HEK293 (cell line): ENCODE data around the gene NFAT5.

Experiments used
- CTCF ChIA-PET: fragments of 350-600 bp; formaldehyde crosslinking; extraction: SDS; loops from one replicate; lab custom pipeline; 2021; ENCODE audit warnings: antibody characterized with exemption; lab: Yijun Ruan, JAX
- POLR2A ChIA-PET: fragments of 300-600 bp; formaldehyde crosslinking; extraction: SDS; loops from one replicate; lab custom pipeline; 2020; ENCODE audit warnings: antibody characterized with exemption, inconsistent platforms; lab: Yijun Ruan, JAX
- H3K27ac ChIP-seq: fragments of 200-500 bp; sonication (Bioruptor generic); 2 replicates; pipeline ENCODE4 v1.5.1; 2014; ENCODE audit warnings: low read depth, low read length, control low read depth, inconsistent platforms; ENCODE audit errors: extremely low read depth
- H3K36me3 ChIP-seq, 2 experiments: fragments of 200-500 bp in 1 of 2; sonication (Bioruptor generic) in 1 of 2; 1 replicate in 1 of 2; 2 replicates in 1 of 2; pipeline ENCODE4 v1.5.1; 2014 to 2017; ENCODE audit warnings: inconsistent platforms in 2 of 2, low read length in 2 of 2; ENCODE audit not compliant: control insufficient read depth in 2 of 2, insufficient read depth in 1 of 2
- H3K4me1 ChIP-seq: fragments of 200-500 bp; sonication (Bioruptor generic); 2 replicates; pipeline ENCODE4 v1.5.1; 2014; ENCODE audit warnings: mild to moderate bottlenecking, low read length, inconsistent platforms; ENCODE audit not compliant: control insufficient read depth, insufficient read depth
- H3K4me3 ChIP-seq: 2 replicates; pipeline ENCODE4 v1.5.1; 2011; ENCODE audit warnings: low read depth, mild to moderate bottlenecking, control low read depth, low read length, moderate library complexity
- H3K9me3 ChIP-seq: fragments of 200-500 bp; sonication (Bioruptor generic); 2 replicates; pipeline ENCODE4 v1.5.1; 2014; ENCODE audit warnings: low read depth, low read length, inconsistent platforms; ENCODE audit not compliant: control insufficient read depth, insufficient read depth
- HOXA7 ChIP-seq: sonication (generic); formaldehyde crosslinking; IDR thresholded peaks from 2 replicates; pipeline ENCODE4 v1.8.1; 2022; ENCODE audit warnings: missing genetic modification reagents, borderline replicate concordance
- HOXD13 ChIP-seq: sonication (generic); formaldehyde crosslinking; IDR thresholded peaks from 2 replicates; pipeline ENCODE4 v1.8.0; 2022; ENCODE audit warnings: missing genetic modification reagents, borderline replicate concordance
- KLF16 ChIP-seq: fragments of 450-650 bp; formaldehyde crosslinking; IDR thresholded peaks from 2 replicates; pipeline ENCODE4 v1.5.1; 2017; ENCODE audit warnings: missing biosample characterization, missing genetic modification characterization
- KLF9 ChIP-seq: fragments of 450-650 bp; formaldehyde crosslinking; IDR thresholded peaks from 2 replicates; pipeline ENCODE4 v1.5.1; 2016; ENCODE audit warnings: missing biosample characterization, missing genetic modification characterization, low read depth
- MEIS1 ChIP-seq: sonication (generic); formaldehyde crosslinking; IDR thresholded peaks from 2 replicates; pipeline ENCODE4 v1.8.1; 2022; ENCODE audit warnings: missing genetic modification reagents, mild to moderate bottlenecking, borderline replicate concordance
- PRDM1 ChIP-seq: fragments of 450-650 bp; formaldehyde crosslinking; IDR thresholded peaks from 2 replicates; pipeline ENCODE4; 2016; ENCODE audit warnings: missing biosample characterization, missing genetic modification characterization
- PRDM10 ChIP-seq: fragments of 450-650 bp; formaldehyde crosslinking; IDR thresholded peaks from 2 replicates; pipeline ENCODE4 v1.5.1; 2016; ENCODE audit warnings: missing biosample characterization, missing genetic modification characterization
- REPIN1 ChIP-seq: fragments of 450-650 bp; formaldehyde crosslinking; IDR thresholded peaks from 2 replicates; pipeline ENCODE4 v1.5.1; 2017; ENCODE audit warnings: missing biosample characterization, missing genetic modification characterization, low read depth
- SALL2 ChIP-seq: fragments of 450-650 bp; formaldehyde crosslinking; IDR thresholded peaks from 2 replicates; pipeline ENCODE4 v1.5.0; 2017; ENCODE audit warnings: missing biosample characterization, mild to moderate bottlenecking, missing genetic modification characterization, borderline replicate concordance
- TCF7L2 ChIP-seq: IDR thresholded peaks from 2 replicates; pipeline ENCODE4 v1.6.1; 2011; ENCODE audit warnings: low read depth, mild to moderate bottlenecking, inconsistent platforms, low read length, moderate library complexity, borderline replicate concordance
- YY1 ChIP-seq: fragments of 450-650 bp; formaldehyde crosslinking; IDR thresholded peaks from 2 replicates; pipeline ENCODE4 v1.5.1; 2018; ENCODE audit warnings: missing biosample characterization, missing genetic modification characterization
- ZBTB1 ChIP-seq: fragments of 450-650 bp; formaldehyde crosslinking; IDR thresholded peaks from 2 replicates; pipeline ENCODE4 v1.5.1; 2016; ENCODE audit warnings: missing biosample characterization, missing genetic modification characterization
- ZBTB17 ChIP-seq: fragments of 450-650 bp; formaldehyde crosslinking; IDR thresholded peaks from 2 replicates; pipeline ENCODE4 v1.5.1; 2016; ENCODE audit warnings: missing biosample characterization, missing genetic modification characterization
- ZBTB20 ChIP-seq: fragments of 450-650 bp; formaldehyde crosslinking; IDR thresholded peaks from 2 replicates; pipeline ENCODE4 v1.5.1; 2016; ENCODE audit warnings: missing biosample characterization, missing genetic modification characterization
- ZNF214 ChIP-seq: fragments of 450-650 bp; formaldehyde crosslinking; IDR thresholded peaks from 2 replicates; pipeline ENCODE4 v1.5.1; 2017; ENCODE audit warnings: missing biosample characterization, mild to moderate bottlenecking, missing genetic modification characterization, borderline replicate concordance
- ZNF248 ChIP-seq: fragments of 450-650 bp; formaldehyde crosslinking; IDR thresholded peaks from 2 replicates; pipeline ENCODE4 v1.5.1; 2017; ENCODE audit warnings: missing biosample characterization, missing genetic modification characterization
- ZNF302 ChIP-seq: fragments of 450-650 bp; formaldehyde crosslinking; IDR thresholded peaks from 2 replicates; pipeline ENCODE4 v1.5.1; 2016; ENCODE audit warnings: missing biosample characterization, missing genetic modification characterization, low read depth
- ZNF335 ChIP-seq: fragments of 450-650 bp; formaldehyde crosslinking; conservative IDR thresholded peaks from 2 replicates; pipeline ENCODE4 v1.5.1; 2016; ENCODE audit warnings: missing biosample characterization, missing genetic modification characterization
- ZNF366 ChIP-seq: fragments of 450-650 bp; formaldehyde crosslinking; conservative IDR thresholded peaks from 2 replicates; pipeline ENCODE4 v1.5.1; 2016; ENCODE audit warnings: missing biosample characterization, missing genetic modification characterization
- ZNF510 ChIP-seq: fragments of 450-650 bp; formaldehyde crosslinking; IDR thresholded peaks from 2 replicates; pipeline ENCODE4 v1.5.1; 2018; ENCODE audit warnings: mild to moderate bottlenecking, missing genetic modification characterization, missing biosample characterization; ENCODE audit not compliant: insufficient replicate concordance
- ZNF544 ChIP-seq: fragments of 450-650 bp; formaldehyde crosslinking; IDR thresholded peaks from 2 replicates; pipeline ENCODE4 v1.5.0; 2017; ENCODE audit warnings: missing biosample characterization, missing genetic modification characterization
- ZNF555 ChIP-seq: fragments of 450-650 bp; formaldehyde crosslinking; conservative IDR thresholded peaks from 2 replicates; pipeline ENCODE4 v1.5.1; 2017; ENCODE audit warnings: missing biosample characterization, mild to moderate bottlenecking, missing genetic modification characterization, inconsistent platforms
- ZNF571 ChIP-seq: fragments of 450-650 bp; formaldehyde crosslinking; IDR thresholded peaks from 2 replicates; pipeline ENCODE4 v1.5.0; 2017; ENCODE audit warnings: missing biosample characterization, missing genetic modification characterization
- ZNF629 ChIP-seq: fragments of 450-650 bp; formaldehyde crosslinking; IDR thresholded peaks from 2 replicates; pipeline ENCODE4 v1.5.1; 2017; ENCODE audit warnings: missing biosample characterization, missing genetic modification characterization
- ZNF747 ChIP-seq: fragments of 450-650 bp; formaldehyde crosslinking; IDR thresholded peaks from 2 replicates; pipeline ENCODE4 v1.5.1; 2016; ENCODE audit warnings: missing biosample characterization, missing genetic modification characterization
- ZNF785 ChIP-seq: fragments of 450-650 bp; formaldehyde crosslinking; IDR thresholded peaks from 2 replicates; pipeline ENCODE4 v1.5.1; 2016; ENCODE audit warnings: missing biosample characterization, missing genetic modification characterization
- TF ChIP-seq, protein P1 (sequence below): fragments of 450-650 bp; formaldehyde crosslinking; IDR thresholded peaks from 2 replicates; pipeline ENCODE4 v1.5.1; 2017; ENCODE audit warnings: missing biosample characterization, missing genetic modification characterization
- TF ChIP-seq, protein P2 (sequence below): fragments of 450-650 bp; formaldehyde crosslinking; IDR thresholded peaks from 2 replicates; pipeline ENCODE4 v1.5.1; 2016; ENCODE audit warnings: missing biosample characterization, missing genetic modification characterization
- TF ChIP-seq, protein P3 (sequence below): fragments of 450-650 bp; formaldehyde crosslinking; IDR thresholded peaks from 2 replicates; pipeline ENCODE4 v1.5.1; 2016; ENCODE audit warnings: missing biosample characterization, missing genetic modification characterization
- TF ChIP-seq, protein P4 (sequence below): fragments of 450-650 bp; formaldehyde crosslinking; IDR thresholded peaks from 2 replicates; pipeline ENCODE4 v1.5.1; 2016; ENCODE audit warnings: missing biosample characterization, missing genetic modification characterization

Gene NFAT5

DNA sequence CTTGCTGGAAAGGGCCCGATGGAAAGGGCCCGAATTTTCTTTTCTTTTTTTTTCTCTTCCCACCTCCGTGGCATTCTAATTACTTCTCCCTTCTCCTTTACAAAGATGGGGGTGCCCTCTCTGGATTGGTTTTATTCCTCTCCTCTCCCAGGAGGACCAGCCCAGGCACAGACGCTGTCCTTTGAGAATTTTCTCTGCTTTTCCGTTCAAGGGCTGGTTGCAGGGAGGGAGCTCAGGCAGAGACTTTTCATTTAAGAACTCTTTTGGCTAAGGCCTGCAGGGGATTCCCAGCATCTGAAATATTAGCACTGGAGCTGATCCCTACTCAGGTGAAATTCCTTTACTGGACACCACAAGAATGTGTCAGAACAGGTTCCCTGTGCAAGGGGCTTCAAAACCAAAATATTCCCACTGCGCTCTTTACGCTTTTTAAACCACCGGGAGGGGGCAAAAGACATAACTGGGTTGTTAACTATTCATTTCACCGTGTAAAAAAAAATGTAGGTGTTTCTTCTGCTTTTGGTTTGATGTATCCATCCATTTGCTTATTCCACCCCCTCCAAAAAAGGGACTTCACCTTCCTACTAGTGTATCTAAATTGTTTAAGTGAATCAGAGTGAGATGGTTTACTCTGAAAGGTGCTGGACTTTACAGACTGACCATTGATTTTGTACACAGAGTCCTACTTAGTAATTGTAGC, 1.4 kb downstream of the NFAT5 start:
- H3K9me3 ChIP-seq: no peaks in the 10 kb centered on the region
- peaks cover 0 to 9% of the 10 kb centered on the region in 2 experiments; a peak in 2 of 3 replicates for H3K36me3 ChIP-seq
- CTCF ChIA-PET: interaction anchor here (0.5 to 1.0 kb wide), 4 partner anchors 22 to 172 kb away, joined by 3 to 4 read pairs (median 4); no protein-coding TSS in a partner anchor
- peak overlapping the region; percentile 89 for H3K4me3 ChIP-seq
- POLR2A ChIA-PET: interaction anchor here (0.7 to 1.0 kb wide), 4 partner anchors 10 to 31 kb away, joined by 3 to 5 read pairs (median 3); no protein-coding TSS in a partner anchor
- peaks cover 13% of the 10 kb centered on the region for H3K4me1 ChIP-seq
- H3K27ac ChIP-seq: peak overlapping the region; percentile 95
- TF ChIP-seq KLF9 (tag by site-specific recombination) (peak; percentile 3; the same call in 1 of the 2 replicates), SALL2 (no peak), PRDM1 (tag by site-specific recombination) (peak; percentile 94), YY1 (tag by site-specific recombination) (no peak), KLF16 (tag by site-specific recombination) (no peak), ZNF335 (peak; percentile 87), ZNF785 (tag by site-specific recombination) (no peak), ZNF629 (tag by site-specific recombination) (0 out of 2 replicates have a peak, but pooled peaks have one; percentile 25), ZNF248 (no peak), ZNF214 (tag by site-specific recombination) (no peak), TCF7L2 (no peak), ZNF747 (tag by site-specific recombination) (no peak), ZBTB17 (tag by site-specific recombination) (0 out of 2 replicates have a peak, but pooled peaks have one; percentile 43), HOXA7 (CRISPR knock-in tag) (no peak), REPIN1 (tag by site-specific recombination) (no peak), ZBTB1 (tag by site-specific recombination) (no peak), ZNF544 (tag by site-specific recombination) (no peak), PRDM10 (tag by site-specific recombination) (0 out of 2 replicates have a peak, but pooled peaks have one; percentile 4), ZNF555 (tag by site-specific recombination) (no peak), HOXD13 (CRISPR knock-in tag) (no peak), ZNF510 (tag by site-specific recombination) (no peak), ZBTB20 (tag by site-specific recombination) (peak; percentile 56), ZNF302 (tag by site-specific recombination) (no peak), MEIS1 (CRISPR knock-in tag) (no peak), ZNF571 (tag by site-specific recombination) (no peak), ZNF366 (tag by site-specific recombination) (no peak)
- TF ChIP-seq, protein P1, sequence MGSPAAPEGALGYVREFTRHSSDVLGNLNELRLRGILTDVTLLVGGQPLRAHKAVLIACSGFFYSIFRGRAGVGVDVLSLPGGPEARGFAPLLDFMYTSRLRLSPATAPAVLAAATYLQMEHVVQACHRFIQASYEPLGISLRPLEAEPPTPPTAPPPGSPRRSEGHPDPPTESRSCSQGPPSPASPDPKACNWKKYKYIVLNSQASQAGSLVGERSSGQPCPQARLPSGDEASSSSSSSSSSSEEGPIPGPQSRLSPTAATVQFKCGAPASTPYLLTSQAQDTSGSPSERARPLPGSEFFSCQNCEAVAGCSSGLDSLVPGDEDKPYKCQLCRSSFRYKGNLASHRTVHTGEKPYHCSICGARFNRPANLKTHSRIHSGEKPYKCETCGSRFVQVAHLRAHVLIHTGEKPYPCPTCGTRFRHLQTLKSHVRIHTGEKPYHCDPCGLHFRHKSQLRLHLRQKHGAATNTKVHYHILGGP (tag by site-specific recombination): no peak
- TF ChIP-seq, protein P2, sequence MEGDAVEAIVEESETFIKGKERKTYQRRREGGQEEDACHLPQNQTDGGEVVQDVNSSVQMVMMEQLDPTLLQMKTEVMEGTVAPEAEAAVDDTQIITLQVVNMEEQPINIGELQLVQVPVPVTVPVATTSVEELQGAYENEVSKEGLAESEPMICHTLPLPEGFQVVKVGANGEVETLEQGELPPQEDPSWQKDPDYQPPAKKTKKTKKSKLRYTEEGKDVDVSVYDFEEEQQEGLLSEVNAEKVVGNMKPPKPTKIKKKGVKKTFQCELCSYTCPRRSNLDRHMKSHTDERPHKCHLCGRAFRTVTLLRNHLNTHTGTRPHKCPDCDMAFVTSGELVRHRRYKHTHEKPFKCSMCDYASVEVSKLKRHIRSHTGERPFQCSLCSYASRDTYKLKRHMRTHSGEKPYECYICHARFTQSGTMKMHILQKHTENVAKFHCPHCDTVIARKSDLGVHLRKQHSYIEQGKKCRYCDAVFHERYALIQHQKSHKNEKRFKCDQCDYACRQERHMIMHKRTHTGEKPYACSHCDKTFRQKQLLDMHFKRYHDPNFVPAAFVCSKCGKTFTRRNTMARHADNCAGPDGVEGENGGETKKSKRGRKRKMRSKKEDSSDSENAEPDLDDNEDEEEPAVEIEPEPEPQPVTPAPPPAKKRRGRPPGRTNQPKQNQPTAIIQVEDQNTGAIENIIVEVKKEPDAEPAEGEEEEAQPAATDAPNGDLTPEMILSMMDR (tag by site-specific recombination): no peak
- TF ChIP-seq, protein P3, sequence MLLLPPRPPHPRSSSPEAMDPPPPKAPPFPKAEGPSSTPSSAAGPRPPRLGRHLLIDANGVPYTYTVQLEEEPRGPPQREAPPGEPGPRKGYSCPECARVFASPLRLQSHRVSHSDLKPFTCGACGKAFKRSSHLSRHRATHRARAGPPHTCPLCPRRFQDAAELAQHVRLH (tag by site-specific recombination): no peak
- TF ChIP-seq, protein P4, sequence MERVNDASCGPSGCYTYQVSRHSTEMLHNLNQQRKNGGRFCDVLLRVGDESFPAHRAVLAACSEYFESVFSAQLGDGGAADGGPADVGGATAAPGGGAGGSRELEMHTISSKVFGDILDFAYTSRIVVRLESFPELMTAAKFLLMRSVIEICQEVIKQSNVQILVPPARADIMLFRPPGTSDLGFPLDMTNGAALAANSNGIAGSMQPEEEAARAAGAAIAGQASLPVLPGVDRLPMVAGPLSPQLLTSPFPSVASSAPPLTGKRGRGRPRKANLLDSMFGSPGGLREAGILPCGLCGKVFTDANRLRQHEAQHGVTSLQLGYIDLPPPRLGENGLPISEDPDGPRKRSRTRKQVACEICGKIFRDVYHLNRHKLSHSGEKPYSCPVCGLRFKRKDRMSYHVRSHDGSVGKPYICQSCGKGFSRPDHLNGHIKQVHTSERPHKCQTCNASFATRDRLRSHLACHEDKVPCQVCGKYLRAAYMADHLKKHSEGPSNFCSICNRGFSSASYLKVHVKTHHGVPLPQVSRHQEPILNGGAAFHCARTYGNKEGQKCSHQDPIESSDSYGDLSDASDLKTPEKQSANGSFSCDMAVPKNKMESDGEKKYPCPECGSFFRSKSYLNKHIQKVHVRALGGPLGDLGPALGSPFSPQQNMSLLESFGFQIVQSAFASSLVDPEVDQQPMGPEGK (tag by site-specific recombination): no peak
